K562 (cell line): ENCODE measurements around the gene CNTF. TPM values are rescaled to one million over a fixed set of nuclear protein-coding genes. Genes with fewer than 3 reads are reported as not detected.

Experiments used
- CSDE1 ChIP-seq, 2 experiments: fragments of 450-650 bp; IDR thresholded peaks; 2 replicates each; pipeline ENCODE4 v1.6.1; 2016; ENCODE audit warnings: mild to moderate bottlenecking in 1 of 2
- ERF ChIP-seq: fragments of 450-650 bp; formaldehyde crosslinking; IDR thresholded peaks from 2 replicates; pipeline ENCODE4 v1.4.0; 2020; ENCODE audit warnings: mild to moderate bottlenecking, mixed read lengths
- HDAC2 ChIP-seq: fragments of 450-650 bp; IDR thresholded peaks from 2 replicates; pipeline ENCODE4 v1.6.1; 2016; ENCODE audit warnings: mild to moderate bottlenecking
- KHSRP ChIP-seq: fragments of 450-650 bp; IDR thresholded peaks from 2 replicates; pipeline ENCODE4 v1.6.1; 2017
- KLF13 ChIP-seq: fragments of 450-650 bp; IDR thresholded peaks from 2 replicates; pipeline ENCODE4 v1.6.1; 2016; ENCODE audit warnings: missing genetic modification characterization, low read depth, mild to moderate bottlenecking, missing compliant biosample characterization, moderate library complexity, borderline replicate concordance
- MEIS2 ChIP-seq: fragments of 450-650 bp; IDR thresholded peaks from 2 replicates; pipeline ENCODE4 v1.6.1; 2014; ENCODE audit warnings: mild to moderate bottlenecking; ENCODE audit not compliant: partially characterized antibody
- PKNOX1 ChIP-seq: fragments of 450-650 bp; IDR thresholded peaks from 2 replicates; pipeline ENCODE4 v1.6.1; 2016
- RERE ChIP-seq: sonication (generic); formaldehyde crosslinking; IDR thresholded peaks from 2 replicates; pipeline ENCODE4 v1.8.0; 2023; ENCODE audit warnings: missing genetic modification reagents, mild to moderate bottlenecking, borderline replicate concordance
- ZNF12 ChIP-seq: sonication (generic); formaldehyde crosslinking; IDR thresholded peaks from 2 replicates; pipeline ENCODE4 v1.4.0; 2020; ENCODE audit warnings: mild to moderate bottlenecking, missing genetic modification reagents
- ZNF146 ChIP-seq: IDR thresholded peaks from one replicate; pipeline ENCODE4 v1.6.1; 2018; ENCODE audit warnings: missing compliant biosample characterization; ENCODE audit not compliant: unreplicated experiment
- ZNF830 ChIP-seq: fragments of 250-450 bp; sonication (Bioruptor Pico); IDR thresholded peaks from 2 replicates; pipeline ENCODE4 v1.5.0; 2021; ENCODE audit warnings: mild to moderate bottlenecking
- polyA plus RNA-seq, 8 experiments: library from polyadenylated mRNA; depleted of rRNA in 4 of 8; stranded (reverse) in 5 of 8; unstranded in 3 of 8; fragments of >200 nt; fragmentation: Nextera tagmentation in 2 of 8; fragmentation: Illumina TruSeq in 1 of 8; extraction: Ambion mirVana in 2 of 8; extraction: Trizol in 1 of 8; gene quantifications; 2 replicates each; pipeline versions ENCODE4 v1.2.1 to v1.2.3, GENCODE V29; 2011 to 2014; ENCODE audit warnings: inconsistent platforms in 1 of 8, missing spikeins in 1 of 8
- total RNA-seq, 7 experiments: library from RNA; depleted of rRNA in 6 of 7; stranded (reverse); fragments of >200 nt in 6 of 7; fragmentation: Illumina TruSeq in 2 of 7; extraction: Trizol in 2 of 7; gene quantifications; 2 replicates each; pipeline versions ENCODE4 v1.2.1 to v1.2.3, GENCODE V29; 2011 to 2021; ENCODE audit warnings: low replicate concordance in 1 of 7
- TF ChIP-seq, protein P1 (sequence below): fragments of 450-650 bp; IDR thresholded peaks from 2 replicates; pipeline ENCODE4 v1.6.1; 2017; ENCODE audit warnings: antibody characterized with exemption, mild to moderate bottlenecking
- TF ChIP-seq, protein P2 (sequence below), 2 experiments: IDR thresholded peaks; 2 replicates each; pipeline ENCODE4 v1.6.1; 2012; ENCODE audit warnings: improper control_type of control experiment in 2 of 2, low read depth in 2 of 2, low read length in 2 of 2, borderline replicate concordance in 1 of 2

CNTF gene
- total and polyA plus RNA-seq, 9 of the 15 experiments (the other 6 are each of a cell fraction or from before 2014, with no cell fraction given), result 0.17 to 5.0 (median 2.3) TPM

DNA sequence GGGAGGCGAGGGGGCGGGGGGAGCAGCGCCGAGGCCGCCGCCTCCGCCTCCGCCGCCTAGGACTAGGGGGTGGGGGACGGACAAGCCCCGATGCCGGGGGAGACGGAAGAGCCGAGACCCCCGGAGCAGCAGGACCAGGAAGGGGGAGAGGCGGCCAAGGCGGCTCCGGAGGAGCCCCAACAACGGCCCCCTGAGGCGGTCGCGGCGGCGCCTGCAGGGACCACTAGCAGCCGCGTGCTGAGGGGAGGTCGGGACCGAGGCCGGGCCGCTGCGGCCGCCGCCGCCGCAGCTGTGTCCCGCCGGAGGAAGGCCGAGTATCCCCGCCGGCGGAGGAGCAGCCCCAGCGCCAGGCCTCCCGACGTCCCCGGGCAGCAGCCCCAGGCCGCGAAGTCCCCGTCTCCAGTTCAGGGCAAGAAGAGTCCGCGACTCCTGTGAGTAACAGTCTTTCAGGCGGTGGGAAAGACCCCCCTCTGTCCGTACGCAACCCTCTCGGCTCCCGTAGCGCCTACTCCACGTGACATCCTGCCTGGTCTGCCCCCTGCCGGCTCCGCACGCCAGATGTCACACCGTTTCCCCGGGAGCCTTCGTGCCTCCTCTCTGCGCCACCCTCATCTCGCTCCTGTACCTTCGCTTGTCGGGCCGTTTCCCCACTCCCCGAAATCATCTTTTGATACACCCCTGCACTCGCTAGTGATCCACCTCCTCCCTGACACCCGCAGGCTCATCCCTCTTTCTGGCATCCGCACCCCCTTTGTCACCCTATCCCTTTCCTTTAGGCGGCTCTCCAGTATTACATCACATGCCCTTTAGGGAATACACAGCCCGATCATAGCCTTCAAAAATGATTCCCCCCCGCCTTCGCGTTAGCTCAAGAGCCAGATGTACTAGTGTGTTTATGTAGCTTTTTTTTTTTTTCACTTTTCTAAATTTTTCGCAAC, 43.0 kb upstream of the CNTF start (continued):
- TF ChIP-seq, protein P1, sequence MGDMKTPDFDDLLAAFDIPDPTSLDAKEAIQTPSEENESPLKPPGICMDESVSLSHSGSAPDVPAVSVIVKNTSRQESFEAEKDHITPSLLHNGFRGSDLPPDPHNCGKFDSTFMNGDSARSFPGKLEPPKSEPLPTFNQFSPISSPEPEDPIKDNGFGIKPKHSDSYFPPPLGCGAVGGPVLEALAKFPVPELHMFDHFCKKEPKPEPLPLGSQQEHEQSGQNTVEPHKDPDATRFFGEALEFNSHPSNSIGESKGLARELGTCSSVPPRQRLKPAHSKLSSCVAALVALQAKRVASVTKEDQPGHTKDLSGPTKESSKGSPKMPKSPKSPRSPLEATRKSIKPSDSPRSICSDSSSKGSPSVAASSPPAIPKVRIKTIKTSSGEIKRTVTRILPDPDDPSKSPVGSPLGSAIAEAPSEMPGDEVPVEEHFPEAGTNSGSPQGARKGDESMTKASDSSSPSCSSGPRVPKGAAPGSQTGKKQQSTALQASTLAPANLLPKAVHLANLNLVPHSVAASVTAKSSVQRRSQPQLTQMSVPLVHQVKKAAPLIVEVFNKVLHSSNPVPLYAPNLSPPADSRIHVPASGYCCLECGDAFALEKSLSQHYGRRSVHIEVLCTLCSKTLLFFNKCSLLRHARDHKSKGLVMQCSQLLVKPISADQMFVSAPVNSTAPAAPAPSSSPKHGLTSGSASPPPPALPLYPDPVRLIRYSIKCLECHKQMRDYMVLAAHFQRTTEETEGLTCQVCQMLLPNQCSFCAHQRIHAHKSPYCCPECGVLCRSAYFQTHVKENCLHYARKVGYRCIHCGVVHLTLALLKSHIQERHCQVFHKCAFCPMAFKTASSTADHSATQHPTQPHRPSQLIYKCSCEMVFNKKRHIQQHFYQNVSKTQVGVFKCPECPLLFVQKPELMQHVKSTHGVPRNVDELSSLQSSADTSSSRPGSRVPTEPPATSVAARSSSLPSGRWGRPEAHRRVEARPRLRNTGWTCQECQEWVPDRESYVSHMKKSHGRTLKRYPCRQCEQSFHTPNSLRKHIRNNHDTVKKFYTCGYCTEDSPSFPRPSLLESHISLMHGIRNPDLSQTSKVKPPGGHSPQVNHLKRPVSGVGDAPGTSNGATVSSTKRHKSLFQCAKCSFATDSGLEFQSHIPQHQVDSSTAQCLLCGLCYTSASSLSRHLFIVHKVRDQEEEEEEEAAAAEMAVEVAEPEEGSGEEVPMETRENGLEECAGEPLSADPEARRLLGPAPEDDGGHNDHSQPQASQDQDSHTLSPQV, result peak; percentile 71
- TF ChIP-seq, protein P2, sequence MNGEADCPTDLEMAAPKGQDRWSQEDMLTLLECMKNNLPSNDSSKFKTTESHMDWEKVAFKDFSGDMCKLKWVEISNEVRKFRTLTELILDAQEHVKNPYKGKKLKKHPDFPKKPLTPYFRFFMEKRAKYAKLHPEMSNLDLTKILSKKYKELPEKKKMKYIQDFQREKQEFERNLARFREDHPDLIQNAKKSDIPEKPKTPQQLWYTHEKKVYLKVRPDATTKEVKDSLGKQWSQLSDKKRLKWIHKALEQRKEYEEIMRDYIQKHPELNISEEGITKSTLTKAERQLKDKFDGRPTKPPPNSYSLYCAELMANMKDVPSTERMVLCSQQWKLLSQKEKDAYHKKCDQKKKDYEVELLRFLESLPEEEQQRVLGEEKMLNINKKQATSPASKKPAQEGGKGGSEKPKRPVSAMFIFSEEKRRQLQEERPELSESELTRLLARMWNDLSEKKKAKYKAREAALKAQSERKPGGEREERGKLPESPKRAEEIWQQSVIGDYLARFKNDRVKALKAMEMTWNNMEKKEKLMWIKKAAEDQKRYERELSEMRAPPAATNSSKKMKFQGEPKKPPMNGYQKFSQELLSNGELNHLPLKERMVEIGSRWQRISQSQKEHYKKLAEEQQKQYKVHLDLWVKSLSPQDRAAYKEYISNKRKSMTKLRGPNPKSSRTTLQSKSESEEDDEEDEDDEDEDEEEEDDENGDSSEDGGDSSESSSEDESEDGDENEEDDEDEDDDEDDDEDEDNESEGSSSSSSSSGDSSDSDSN (IDR thresholded peaks at IDR 0.05; ENCODE audit: borderline replicate concordance in 1 of 2, low read depth in 2 of 2, low read length in 2 of 2), result peak; percentile 10 to 65; a peak in 1 of 4 replicates
- TF ChIP-seq ZNF830 (peak; percentile 50; the same call in 1 of the 2 replicates), RERE (no peak), CSDE1 (IDR thresholded peaks at IDR 0.05) (peak in 1 of 2 experiments; percentile 65; a peak in 1 of 4 replicates), ZNF12 (CRISPR knock-in tag) (no peak), MEIS2 (peak; percentile 56), ERF (peak; percentile 4), ZNF146 (CRISPR knock-in tag) (no peak), PKNOX1 (peak; percentile 69), KHSRP (peak; percentile 37; the same call in 1 of the 2 replicates), KLF13 (tag) (peak; percentile 30; the same call in 1 of the 2 replicates), HDAC2 (peak; percentile 96)
